ENCODE results near the gene LYL1.

LYL1 gene

DNA sequence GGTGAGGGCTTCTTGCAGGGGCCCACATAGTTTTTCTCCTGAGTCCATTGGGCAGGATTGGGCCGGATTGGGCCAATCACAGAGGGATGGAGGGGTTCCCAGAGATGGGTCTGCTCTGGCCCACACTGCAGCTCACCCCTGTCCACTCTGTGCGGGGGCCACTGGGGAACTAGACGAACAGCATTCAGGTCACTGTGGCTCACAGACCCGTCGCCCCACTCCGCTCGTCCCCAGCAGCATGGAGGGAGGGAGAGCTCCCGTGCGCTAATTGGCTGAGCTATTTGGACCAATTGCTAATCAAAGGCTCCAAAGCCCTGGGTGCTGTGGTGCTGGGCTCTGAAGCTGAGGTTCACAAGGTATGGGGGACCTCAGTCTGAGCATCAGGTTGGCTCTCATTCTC lies 26.7 kb upstream of the LYL1 start:
- no peak for DNase-seq (ENCODE audit: low read depth)

DNA sequence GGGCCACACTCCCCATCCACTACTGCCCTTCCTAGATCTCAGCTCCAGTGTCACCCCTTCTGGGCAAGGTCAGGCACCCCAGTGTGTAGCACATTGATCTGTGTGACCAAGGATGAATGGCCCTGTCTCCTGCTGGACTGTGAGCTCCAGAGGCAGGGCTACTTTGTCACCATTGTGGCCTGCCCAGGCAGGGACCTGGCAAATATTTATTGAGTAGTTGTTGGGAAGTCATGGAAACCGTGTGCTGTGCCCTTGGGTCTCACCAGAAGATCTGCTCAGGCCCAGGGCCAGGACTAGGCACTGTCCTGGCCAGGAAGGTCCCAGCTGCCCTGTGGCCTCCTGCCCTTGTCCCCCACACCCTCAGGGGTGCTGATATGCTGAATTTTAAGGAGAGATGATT lies 25.9 kb upstream of the LYL1 start:
- DNase-seq (ENCODE audit: low read depth): no peak

DNA sequence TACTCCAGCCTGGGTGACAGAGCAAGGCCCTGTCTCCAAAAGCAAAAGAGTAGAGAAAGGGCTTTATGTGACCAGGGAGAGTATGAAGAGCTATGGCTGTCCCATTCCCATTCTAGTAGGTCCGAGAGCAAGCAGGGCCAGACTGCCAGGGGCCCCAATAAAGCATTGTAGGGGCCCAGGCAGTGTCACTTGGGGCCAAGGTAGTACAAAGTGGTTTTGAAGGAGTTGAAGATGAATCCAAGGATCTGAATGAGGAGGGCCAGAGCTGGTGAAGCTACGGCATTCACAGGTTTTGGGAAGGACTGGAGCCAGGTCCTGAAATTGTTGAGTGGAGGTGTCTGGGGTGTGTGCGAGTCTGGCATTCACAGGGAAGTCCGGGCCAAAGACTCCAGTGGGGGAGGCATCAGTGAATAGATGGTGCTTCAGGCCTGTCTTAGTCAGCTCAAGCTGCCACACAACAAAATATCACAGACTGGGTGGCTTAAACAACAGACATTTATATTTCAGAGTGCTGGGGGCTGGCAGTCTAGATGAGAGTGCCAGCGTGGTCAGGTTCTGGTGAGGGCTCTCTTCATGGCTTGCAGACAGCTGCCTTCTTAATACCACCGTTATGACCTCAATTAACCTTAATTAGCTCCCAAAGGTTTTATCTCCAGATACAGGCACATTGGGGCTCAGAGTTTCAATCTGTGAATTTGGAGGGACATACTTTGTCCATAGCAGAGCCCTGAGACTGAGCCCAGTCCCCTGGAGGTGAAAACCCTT lies 25.3 kb upstream of the LYL1 start:
- DNase-seq (ENCODE audit: low read depth): no peak

DNA sequence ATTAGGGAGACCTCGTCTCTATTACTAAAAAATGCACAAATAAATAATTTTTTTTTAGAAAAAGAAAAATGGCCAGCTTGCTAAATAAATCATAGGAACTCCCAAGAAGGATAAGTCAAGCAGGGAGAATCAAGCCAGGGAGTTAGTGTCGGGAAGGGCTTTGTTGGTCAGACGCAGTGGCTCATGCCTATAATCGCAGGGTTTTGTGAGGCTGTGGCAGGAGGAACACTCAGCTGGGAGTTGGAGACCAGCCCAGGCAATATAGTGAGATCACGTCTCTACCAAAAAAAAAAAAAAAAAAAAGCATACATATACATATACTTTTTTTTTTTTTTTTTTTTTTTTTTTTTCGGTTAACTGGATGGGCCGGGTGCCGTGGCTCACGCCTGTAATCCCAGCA lies 24.4 kb upstream of the LYL1 start:
- DNase-seq (ENCODE audit: low read depth): no peak

DNA sequence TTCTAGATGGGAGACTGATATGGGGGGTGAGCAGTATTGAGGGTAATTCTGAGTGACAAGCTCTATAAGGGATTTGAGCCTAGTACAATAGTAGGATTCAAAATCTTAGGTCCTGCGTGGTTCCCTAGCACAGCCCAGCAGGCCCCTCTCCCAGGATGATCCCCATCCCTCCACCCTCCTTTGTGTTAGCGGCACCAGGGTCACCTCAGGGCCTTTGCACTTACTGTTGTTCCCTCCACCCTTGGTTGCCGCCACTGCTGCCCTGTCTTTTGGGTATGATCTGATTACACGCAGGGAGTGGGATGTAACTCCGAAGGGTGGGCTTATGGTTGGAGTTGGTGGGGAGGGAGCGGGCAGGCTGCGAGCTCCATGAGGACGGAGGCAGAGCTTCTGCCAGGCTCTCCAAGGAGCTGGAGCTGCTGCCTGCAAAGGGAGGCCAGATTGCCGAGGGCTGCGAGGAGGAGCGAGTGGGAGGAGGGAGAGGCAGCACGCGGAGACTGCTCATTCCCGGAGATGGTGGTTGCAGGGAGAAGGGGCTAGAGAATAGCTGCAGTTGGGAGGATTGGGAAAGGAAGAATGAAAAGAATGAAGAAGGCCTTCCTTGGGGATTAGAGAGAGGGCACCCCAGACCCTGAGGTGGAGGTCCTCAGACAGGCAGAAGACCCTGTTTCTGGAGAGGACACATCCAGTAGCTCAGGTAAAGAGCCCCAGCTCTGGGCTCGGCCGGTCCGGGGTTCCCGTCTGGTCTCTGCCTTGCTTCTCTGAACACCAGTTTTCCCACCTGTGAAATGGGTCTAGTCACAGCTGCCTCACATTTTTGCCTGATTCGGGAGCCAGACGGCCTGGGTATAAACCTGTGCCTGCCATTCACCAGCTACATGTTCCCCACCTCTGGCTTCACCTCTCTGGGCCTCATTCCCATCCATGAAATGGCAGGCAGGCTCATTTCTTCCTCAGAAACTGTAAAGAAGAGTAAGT lies 20.6 kb upstream of the LYL1 start:
- no peak for DNase-seq (ENCODE audit: low read depth)

DNA sequence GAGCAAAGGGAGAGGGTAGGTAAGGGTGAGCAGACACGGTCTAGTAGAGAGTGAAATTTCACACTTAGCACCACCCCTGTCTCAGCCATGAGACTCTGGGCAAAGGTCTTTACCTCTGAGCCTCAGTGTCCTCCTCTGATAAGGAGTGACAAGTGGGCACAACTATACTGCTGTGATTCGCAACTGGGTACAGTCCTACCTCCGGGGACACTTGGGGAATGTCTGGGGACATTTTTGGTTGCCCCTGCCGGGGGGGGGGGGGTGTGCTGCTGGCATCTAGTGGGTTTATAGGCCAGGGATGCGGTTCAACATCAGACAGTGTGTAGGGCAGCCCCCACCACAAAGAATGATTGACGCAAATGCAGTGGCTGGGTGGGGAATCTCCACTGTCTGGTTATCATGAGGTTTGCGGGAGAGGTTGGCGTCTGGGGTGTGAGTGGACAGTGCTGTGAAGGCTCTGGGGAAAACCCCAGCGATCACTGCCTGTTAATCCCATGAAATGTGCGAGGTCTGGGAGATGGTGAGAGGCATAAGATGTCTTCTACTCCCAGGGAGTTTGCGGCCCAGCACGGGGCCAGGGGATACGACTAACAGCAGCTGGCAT lies 19.7 kb upstream of the LYL1 start:
- DNase-seq (ENCODE audit: low read depth): no peak

DNA sequence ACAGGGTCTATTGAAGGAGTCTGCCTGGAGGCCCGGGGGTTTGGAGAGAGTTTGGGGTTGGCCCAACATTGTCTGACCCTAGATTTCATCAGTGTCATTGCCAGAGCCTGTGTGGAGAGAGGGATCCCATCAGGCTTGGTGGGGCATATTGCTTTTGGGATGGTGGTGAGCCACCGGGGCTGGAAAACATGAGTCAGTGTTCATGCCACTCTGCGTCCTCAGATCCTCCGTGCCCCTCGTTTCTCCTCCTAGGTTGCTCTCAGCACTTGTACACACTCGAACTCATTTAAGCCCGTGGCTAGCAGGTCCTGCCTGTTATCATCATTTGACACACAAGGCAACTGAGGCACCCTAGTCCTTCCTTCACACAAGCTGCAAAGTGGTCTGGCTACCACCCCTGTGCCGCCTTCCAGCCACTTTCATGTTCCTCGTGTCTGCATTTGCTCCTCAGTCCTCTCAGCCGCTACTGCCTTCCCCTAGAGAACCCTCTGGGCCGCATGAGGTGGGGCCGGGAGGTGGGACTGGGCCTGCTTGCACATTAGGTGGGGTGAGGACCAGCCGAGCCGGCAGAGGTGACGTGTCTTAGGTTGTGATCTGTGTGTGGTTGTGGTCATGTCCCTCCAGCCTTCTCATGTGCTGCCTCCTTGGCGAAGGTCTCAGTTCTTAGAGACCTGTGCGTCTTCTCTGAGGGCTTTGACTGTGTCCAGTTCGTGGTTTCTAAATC lies 19.1 kb upstream of the LYL1 start:
- DNase-seq (ENCODE audit: low read depth): no peak

DNA sequence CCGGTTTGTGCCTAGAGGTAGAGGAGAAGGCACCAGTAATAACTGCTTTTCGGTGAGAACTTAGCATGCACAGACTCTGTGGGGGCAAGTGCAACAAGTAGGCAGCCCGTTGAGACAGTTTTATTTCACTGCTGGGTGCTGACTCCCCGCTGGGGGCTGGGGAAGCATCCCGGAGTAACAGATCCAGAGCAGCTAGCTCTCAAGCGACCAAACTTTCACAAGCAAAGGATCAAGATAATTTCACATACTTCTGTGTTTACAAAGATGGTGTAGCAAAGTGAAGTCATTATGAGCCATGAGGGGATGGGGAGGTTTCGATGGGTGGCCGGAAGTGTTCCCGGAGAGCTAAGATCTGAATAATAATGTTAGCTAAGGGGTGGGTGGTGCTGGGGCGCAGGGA lies 18.2 kb upstream of the LYL1 start:
- DNase-seq (ENCODE audit: low read depth): no peak

DNA sequence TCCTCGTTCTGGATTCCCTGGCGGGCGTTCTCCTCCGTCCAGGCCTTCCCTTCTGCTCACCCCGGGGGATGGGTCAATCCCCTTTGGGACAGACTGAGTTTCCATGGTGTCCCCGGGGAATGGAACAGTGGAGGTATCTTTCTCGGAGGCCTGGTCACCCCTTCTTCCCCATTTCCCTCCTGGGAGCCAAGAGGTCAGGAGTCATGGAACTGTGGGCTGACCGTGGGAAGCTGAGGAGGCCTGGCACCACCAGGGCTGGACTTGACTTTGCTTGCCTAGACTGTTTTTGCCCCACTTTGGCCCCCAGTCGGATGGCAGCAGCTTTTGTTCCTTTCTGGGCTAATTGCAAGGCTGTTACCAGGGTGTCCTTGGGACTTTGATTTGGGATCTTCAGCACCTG lies 17.4 kb upstream of the LYL1 start:
- DNase-seq (ENCODE audit: low read depth): no peak

DNA sequence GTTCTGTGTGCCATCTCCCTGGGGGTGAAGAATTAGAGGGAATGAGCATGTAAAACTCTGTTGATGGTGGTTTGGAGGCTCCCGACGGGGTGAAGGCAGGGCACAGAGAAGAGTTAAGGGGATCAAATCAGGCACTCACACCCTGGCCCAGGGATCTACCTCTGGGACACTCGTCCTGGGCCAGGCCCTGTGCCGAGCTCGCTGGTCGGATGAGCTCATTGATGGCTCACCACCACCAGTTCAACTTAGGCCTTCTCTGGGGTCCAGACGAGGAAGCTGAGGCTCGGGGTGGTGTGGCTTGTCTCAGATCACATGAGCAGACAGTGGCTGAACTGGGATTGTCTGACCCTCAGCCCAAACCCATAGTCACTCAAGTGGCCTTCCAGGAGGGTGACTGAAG lies 17.0 kb upstream of the LYL1 start:
- no peak for DNase-seq (ENCODE audit: low read depth)

DNA sequence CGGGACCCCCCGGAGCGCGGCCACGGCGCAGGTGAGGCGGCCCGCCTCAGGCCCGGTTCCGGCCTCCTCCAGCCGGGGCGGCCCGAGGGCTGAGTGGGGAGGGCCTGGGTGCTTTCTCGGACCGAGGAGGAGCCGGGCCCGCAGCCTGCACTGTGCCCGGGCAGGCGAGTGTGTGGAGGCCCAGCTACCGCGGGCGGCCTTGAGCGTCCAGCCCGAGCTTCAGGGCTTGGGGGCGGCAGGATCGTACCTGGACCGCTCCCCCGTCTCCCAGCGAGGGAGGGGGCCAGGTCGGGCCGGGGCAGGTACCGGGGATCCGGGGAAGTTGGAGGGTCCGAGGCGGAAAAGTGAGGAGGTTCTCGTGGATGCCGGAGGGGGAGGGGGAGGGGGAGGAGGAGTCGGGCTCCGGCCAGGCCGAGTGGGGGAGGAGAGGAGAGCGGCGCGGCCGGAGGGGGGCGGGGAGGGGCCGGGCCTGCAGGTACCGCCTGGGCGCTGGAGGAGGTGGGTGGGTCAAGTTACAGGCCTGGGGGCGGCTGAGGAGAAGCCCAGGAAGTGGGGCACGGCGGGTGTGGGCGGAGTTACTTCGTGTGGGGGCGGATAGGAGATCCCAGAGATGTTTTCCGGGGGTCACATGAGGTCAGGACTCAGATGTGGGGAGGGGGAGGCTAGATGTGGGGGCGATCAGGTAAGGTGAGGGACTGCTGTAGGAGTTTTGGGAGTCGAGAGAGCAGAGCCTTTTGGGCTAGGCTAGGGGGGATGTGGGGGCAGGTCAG lies 16.0 kb upstream of the LYL1 start:
- no peak for DNase-seq (ENCODE audit: low read depth)

DNA sequence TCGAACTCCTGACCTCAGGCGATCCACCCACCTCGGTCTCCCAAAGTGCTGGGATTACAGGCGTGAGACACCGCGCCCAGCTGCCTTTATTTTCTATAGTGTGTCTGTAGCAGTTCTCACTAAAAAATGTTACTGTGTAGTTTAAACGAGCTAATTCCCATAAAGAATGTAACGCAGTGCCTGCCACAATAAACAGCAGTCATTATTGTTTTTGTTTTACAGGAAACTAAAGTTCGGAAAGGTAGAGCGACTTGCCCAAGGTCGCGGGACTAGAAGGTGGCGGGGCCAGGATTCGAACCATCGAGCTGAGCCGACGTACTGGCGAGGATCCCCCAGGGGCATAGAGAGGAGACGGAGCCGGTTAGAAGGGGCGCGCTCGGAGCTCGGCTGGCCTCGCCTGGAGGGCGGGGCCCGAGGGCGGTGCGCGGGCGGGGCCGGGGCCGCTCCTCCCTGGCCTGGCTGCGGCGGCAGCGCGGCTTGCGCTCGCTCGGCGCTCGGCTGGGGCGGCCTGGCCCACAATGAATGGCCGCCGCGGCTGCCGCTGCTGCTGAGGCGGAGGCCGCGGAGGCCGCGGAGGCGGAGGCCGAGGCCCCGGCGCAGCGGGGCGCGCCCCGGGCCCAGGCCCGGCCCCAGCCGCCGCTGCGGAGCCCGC lies 15.2 kb upstream of the LYL1 start, which contains the start of gene NACC1:
NACC1 (plus strand) TSS at position 493 of the 652 bp plus-strand sequence. CDS start 16,944 bp downstream, outside the sequence.
- peak; percentile 70 for DNase-seq (ENCODE audit: low read depth)

DNA sequence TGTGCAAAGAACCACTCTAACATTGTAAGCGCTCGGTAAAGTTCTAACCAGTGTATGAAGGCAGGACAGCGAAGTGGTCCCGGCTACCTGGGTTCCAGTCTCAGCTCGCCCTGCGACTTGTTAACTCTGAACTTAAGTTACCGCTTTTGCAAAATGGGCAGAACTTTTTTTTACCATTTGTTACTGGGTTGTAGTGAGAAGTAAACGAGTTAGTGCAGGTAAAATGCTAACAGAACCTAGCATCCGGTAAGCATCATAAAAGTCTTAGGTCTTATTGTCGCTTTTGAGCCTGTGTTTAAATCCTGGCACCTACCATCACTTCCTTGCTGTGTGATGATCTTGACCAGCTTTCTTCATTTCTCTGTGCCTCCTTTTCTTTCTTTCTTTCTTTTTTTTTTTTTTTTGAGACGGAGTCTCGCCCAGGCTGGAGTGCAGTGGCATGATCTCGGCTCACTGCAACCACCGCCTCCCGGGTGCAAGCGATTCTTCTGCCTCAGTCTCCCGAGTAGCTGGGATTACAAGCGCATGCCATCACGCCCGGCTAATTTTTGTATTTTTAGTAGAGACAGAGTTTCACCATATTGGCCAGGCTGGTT lies 14.6 kb upstream of the LYL1 start:
- no peak for DNase-seq (ENCODE audit: low read depth)

DNA sequence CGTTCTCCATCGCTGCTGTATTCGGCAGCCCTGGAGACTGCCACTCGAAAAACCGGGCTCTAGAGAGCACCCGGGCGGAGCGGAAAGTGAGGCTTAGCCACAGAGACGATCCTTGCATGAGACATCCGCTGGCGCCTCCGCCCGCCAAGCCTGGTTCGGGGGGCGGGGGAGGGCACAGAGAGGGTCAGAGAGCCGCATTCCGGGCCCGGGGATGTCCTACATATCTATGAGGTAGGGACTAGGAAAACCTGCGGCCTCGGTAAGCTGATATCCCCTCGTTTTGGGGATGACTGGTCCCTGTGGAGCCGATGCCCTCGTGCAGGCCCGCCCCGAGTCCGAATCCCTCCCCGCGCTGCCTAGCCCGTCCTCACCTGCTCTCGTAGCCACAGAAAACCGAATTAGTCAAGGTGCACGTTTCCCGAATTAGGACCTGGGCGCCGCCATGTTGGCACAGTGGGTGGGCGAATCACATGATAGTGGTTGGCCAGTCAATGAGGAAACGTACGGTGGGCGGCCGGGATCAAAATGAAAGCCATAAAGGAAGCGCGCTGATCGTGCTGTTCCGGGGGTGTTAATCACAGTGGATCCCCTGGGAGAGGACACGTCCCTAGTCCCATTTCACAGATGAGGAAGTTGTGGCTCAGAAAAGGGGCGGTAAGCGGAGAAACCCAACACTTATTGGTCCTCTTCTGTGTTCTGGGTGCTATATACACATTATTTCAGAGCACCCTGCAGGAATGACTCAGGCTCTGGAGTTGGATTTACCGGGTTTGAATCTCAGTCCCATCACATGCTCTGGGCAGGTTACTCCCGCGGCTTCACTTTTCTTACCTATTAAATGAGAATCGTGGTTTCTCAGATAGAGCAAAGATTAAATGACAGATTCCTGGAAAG lies 13.9 kb upstream of the LYL1 start, which contains the start of gene TRMT1:
TRMT1 (minus strand) TSS at position 459 of the 894 bp plus-strand sequence; CDS start at position 118, 341 bp downstream.
- DNase-seq (ENCODE audit: low read depth): peak; percentile 87

DNA sequence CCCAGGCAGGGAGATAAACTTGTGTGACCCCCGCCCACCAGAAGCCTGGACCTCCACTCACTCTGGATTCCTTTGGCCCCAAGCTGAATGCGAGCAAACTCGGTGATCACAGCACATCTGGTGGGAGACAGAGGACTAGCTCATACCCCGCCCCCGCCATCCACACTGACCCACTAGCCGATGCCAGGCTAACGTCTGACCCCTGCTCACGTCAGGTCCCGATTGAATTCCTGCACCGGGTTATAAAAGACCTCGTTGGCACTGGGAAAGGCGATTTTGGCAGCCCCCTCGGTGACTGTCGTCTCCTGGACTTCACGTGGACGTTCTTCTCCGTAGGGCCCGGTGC lies 13.3 kb upstream of the LYL1 start:
- DNase-seq (ENCODE audit: low read depth): no peak

DNA sequence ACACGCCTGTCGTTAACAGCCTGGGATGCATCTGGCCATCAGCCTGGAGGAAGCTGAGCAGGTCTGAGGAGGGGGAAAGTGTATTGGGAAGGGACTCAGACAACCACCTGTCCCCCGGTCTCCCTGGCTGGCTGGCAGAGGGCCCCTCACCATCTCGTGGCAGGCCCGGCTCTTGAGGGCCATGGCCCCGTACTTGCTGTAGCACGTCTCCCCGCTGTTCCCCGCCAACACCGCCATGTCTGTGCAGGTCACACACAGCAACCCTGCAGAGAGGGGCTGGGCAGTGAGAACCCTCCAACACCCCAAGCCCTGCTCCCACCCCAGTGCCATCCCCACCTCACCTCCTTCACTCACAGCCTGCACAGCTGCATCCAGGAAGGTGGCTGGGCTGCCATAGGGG lies 9.9 kb upstream of the LYL1 start:
- DNase-seq (ENCODE audit: low read depth): no peak

DNA sequence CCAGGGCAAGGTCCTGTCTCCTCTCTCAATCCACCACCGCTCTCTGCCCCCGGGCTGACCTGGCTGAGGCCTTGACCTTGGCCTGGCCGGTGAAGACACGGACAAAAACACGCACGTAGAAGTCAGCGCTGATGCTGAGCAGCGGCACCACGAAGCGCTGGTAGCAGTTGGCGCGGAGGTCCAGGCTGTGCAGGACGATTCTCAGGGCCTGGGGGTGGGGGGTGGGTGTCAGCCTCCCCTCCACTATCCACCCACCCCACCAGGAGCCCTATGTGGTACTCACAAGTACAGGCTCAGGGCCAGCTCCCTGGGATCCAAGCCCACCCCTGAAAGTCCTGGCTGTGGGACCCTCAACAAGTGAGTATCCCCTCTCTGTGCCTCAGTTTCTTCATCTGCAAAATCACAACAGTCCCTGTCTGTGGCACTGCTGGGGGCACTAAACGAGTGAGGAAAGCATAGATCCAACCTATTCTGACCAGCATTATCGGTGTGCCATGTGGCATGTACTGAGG lies 7.5 kb upstream of the LYL1 start:
- no peak for DNase-seq (ENCODE audit: low read depth)

DNA sequence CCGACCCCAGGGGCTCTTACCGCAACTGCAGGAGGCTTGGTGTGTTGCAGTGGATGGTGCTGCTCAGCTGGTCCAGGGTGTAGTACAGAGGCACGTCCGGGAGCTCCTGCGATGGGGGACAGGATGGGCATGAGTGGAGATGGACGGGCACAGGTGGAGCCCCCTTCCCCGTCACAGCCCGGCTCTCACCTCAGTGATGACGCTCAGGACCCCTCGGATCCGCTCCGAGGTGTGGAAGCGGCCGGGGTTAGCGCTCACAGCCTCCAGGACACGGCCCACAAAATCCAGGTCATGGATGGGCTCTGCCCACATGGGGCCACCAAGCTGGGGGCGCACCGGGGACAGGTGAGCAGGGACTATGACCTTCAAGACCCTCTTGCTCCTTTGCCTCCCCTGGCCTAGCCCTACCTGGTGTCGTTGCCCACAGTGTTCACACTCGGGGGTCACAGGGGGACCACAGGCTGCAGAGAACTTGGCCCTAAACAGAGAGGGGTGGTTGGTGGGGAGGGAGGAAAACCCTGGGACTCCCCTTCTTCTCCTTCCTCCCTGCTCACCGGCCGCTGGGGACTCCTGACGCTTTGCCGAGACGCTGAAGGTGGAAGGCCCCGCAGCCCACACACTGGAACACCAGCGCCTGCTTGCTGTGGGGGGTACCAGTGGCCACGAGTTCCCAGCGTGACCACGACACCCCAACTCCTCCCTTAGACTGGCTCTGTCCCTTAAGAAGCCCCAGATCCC lies 6.9 kb upstream of the LYL1 start:
- DNase-seq (ENCODE audit: low read depth): no peak
